BLaER1 treated with 17β-estradiol and CSF1 and Interleukin-3, amounts not matched to agents 10 nM and 100 nM (cell line): ENCODE measurements around the gene BPTF.

Experiments used
- H3K27ac ChIP-seq, 11 experiments: shearing (Covaris generic); formaldehyde crosslinking; 2 replicates each; pipeline ENCODE4 v1.8.1; 2022
- H3K27me3 ChIP-seq, 11 experiments: shearing (Covaris generic); formaldehyde crosslinking; 2 replicates each; pipeline ENCODE4 v1.8.1; 2022
- H3K36me3 ChIP-seq, 11 experiments: shearing (Covaris generic); formaldehyde crosslinking; 2 replicates each; pipeline ENCODE4 v1.8.1; 2022
- H3K4me1 ChIP-seq, 10 experiments: shearing (Covaris generic); formaldehyde crosslinking; 2 replicates each; pipeline ENCODE4 v1.8.1; 2022
- H3K4me2 ChIP-seq, 11 experiments: shearing (Covaris generic); formaldehyde crosslinking; 2 replicates each; pipeline ENCODE4 v1.8.1; 2022
- H3K4me3 ChIP-seq, 10 experiments: shearing (Covaris generic); formaldehyde crosslinking; 2 replicates each; pipeline ENCODE4 v1.8.1; 2022
- H3K9ac ChIP-seq, 11 experiments: shearing (Covaris generic); formaldehyde crosslinking; 2 replicates each; pipeline ENCODE4 v1.8.1; 2022
- H3K9me3 ChIP-seq, 11 experiments: shearing (Covaris generic); formaldehyde crosslinking; replicated peaks in 1 of 11; 2 replicates each; pipeline ENCODE4 v1.8.1; 2022
- H4K20me1 ChIP-seq, 11 experiments: shearing (Covaris generic); formaldehyde crosslinking; 2 replicates each; pipeline ENCODE4 v1.8.1; 2022
- Cebpa-rat ChIP-seq, 11 experiments: shearing (Covaris generic); IDR thresholded peaks; 2 replicates each; pipeline ENCODE4 v1.8.1; 2022

Gene BPTF

GRCh38 chr17:67982034-67982640 lies 156.8 kb downstream of the BPTF start:
- no peaks in the 10 kb centered on the region for H3K27me3 ChIP-seq
- H3K4me1 ChIP-seq, result peaks cover 0 to 4% (median 0%) of the 10 kb centered on the region in 10 experiments; a peak in 1 of 20 replicates
- no peak for TF ChIP-seq Cebpa-rat (IDR thresholded peaks at IDR 0.05)
- no peaks in the 10 kb centered on the region for H3K9me3 ChIP-seq
- H3K9ac ChIP-seq, result no peak overlapping the region
- no peak overlapping the region for H3K4me2 ChIP-seq
- no peak overlapping the region for H3K27ac ChIP-seq
- H4K20me1 ChIP-seq, result 0 out of 22 replicates have a peak, but pooled peaks cover 0 to 4% (median 0%) of the 10 kb centered on the region in 11 experiments
- no peak overlapping the region for H3K4me3 ChIP-seq
- peaks cover 40 to 59% (median 51%) of the 10 kb centered on the region in 11 experiments for H3K36me3 ChIP-seq

GRCh38 chr17:67982686-67983382 lies 157.5 kb downstream of the BPTF start:
- Histone ChIP-seq H3K27me3 (no peaks in the 10 kb centered on the region), H3K27ac (no peak overlapping the region), H3K36me3 (peaks cover 37 to 52% (median 46%) of the 10 kb centered on the region in 11 experiments), H3K4me2 (no peak overlapping the region), H4K20me1 (0 out of 22 replicates have a peak, but pooled peaks cover 0 to 4% (median 0%) of the 10 kb centered on the region in 11 experiments), H3K9me3 (no peaks in the 10 kb centered on the region), H3K4me3 (no peak overlapping the region), H3K4me1 (peaks cover 0 to 4% (median 0%) of the 10 kb centered on the region in 10 experiments; a peak in 1 of 20 replicates), H3K9ac (no peak overlapping the region)
- TF ChIP-seq Cebpa-rat (IDR thresholded peaks at IDR 0.05), result no peak

GRCh38 chr17:67983383-67983688 lies 158.0 kb downstream of the BPTF start:
- no peak for TF ChIP-seq Cebpa-rat (IDR thresholded peaks at IDR 0.05)
- H4K20me1 ChIP-seq, result 0 out of 22 replicates have a peak, but pooled peaks cover 0 to 4% (median 0%) of the 10 kb centered on the region in 11 experiments
- no peak overlapping the region for H3K4me2 ChIP-seq
- H3K27me3 ChIP-seq, result no peaks in the 10 kb centered on the region
- peaks cover 0 to 4% (median 0%) of the 10 kb centered on the region in 10 experiments; a peak in 1 of 20 replicates for H3K4me1 ChIP-seq
- no peaks in the 10 kb centered on the region for H3K9me3 ChIP-seq
- H3K27ac ChIP-seq, result no peak overlapping the region
- H3K4me3 ChIP-seq, result no peak overlapping the region
- no peak overlapping the region for H3K9ac ChIP-seq
- H3K36me3 ChIP-seq, result peaks cover 34 to 47% (median 42%) of the 10 kb centered on the region in 11 experiments

GRCh38 chr17:67990909-67991308 lies 165.6 kb downstream of the BPTF start:
- H3K9me3 ChIP-seq, result no peaks in the 10 kb centered on the region
- H3K9ac ChIP-seq, result no peak overlapping the region
- TF ChIP-seq Cebpa-rat (IDR thresholded peaks at IDR 0.05), result no peak
- peaks cover 16 to 43% (median 36%) of the 10 kb centered on the region in 11 experiments for H3K27me3 ChIP-seq
- H3K4me1 ChIP-seq, result peaks cover 18 to 30% (median 25%) of the 10 kb centered on the region in 10 experiments
- H3K4me2 ChIP-seq, result no peak overlapping the region
- no peak overlapping the region for H3K4me3 ChIP-seq
- no peaks in the 10 kb centered on the region for H3K36me3 ChIP-seq
- H4K20me1 ChIP-seq, result peaks cover 0 to 19% (median 0%) of the 10 kb centered on the region in 11 experiments; a peak in 7 of 22 replicates
- H3K27ac ChIP-seq, result no peak overlapping the region

- Histone ChIP-seq H3K4me3 (peak overlapping the region; percentile 66 to 85 (median 79)), H3K27ac (peak overlapping the region; percentile 72 to 93 (median 81); a peak in 19 of 22 replicates), H3K36me3 (no peaks in the 10 kb centered on the region), H3K27me3 (peaks cover 34 to 60% (median 54%) of the 10 kb centered on the region in 11 experiments), H3K4me2 (peak overlapping the region; percentile 66 to 88 (median 84)), H3K9me3 (no peaks in the 10 kb centered on the region), H3K9ac (peak overlapping the region; percentile 77 to 94 (median 87)), H3K4me1 (peaks cover 19 to 30% (median 26%) of the 10 kb centered on the region in 10 experiments), H4K20me1 (peaks cover 0 to 19% (median 0%) of the 10 kb centered on the region in 11 experiments; a peak in 7 of 22 replicates)
- TF ChIP-seq Cebpa-rat (IDR thresholded peaks at IDR 0.05), result no peak
Measured at GRCh38 chr17:67992548-67993152, 167.3 kb downstream of the BPTF start.

- peak overlapping the region; percentile 72 to 93 (median 81) for H3K27ac ChIP-seq
- TF ChIP-seq Cebpa-rat (IDR thresholded peaks at IDR 0.05), result no peak
- peak overlapping the region; percentile 77 to 94 (median 87) for H3K9ac ChIP-seq
- peaks cover 19 to 30% (median 26%) of the 10 kb centered on the region in 10 experiments for H3K4me1 ChIP-seq
- H3K36me3 ChIP-seq, result no peaks in the 10 kb centered on the region
- H3K27me3 ChIP-seq, result peaks cover 41 to 67% (median 61%) of the 10 kb centered on the region in 11 experiments
- peaks cover 0 to 19% (median 0%) of the 10 kb centered on the region in 11 experiments; a peak in 7 of 22 replicates for H4K20me1 ChIP-seq
- peak overlapping the region; percentile 66 to 85 (median 79) for H3K4me3 ChIP-seq
- H3K9me3 ChIP-seq, result no peaks in the 10 kb centered on the region
- peak overlapping the region; percentile 66 to 94 (median 84) for H3K4me2 ChIP-seq
Measured at GRCh38 chr17:67993153-67993997, 168.1 kb downstream of the BPTF start.

- Histone ChIP-seq H3K27me3 (peaks cover 44 to 73% (median 65%) of the 10 kb centered on the region in 11 experiments), H3K4me2 (peak overlapping the region; percentile 66 to 94 (median 78)), H3K9me3 (no peaks in the 10 kb centered on the region), H3K4me3 (peak overlapping the region; percentile 66 to 85 (median 79)), H3K27ac (peak overlapping the region; percentile 72 to 93 (median 81)), H3K9ac (peak overlapping the region; percentile 77 to 94 (median 87)), H3K4me1 (peaks cover 19 to 30% (median 26%) of the 10 kb centered on the region in 10 experiments), H3K36me3 (no peaks in the 10 kb centered on the region), H4K20me1 (peaks cover 0 to 19% (median 0%) of the 10 kb centered on the region in 11 experiments; a peak in 7 of 22 replicates)
- TF ChIP-seq Cebpa-rat (IDR thresholded peaks at IDR 0.05), result no peak
Measured at GRCh38 chr17:67993998-67994361, 168.7 kb downstream of the BPTF start.

GRCh38 chr17:67994817-67995569 lies 169.7 kb downstream of the BPTF start:
- Histone ChIP-seq H3K4me2 (peak overlapping the region; percentile 77 to 98 (median 87)), H3K4me1 (peaks cover 19 to 30% (median 26%) of the 10 kb centered on the region in 10 experiments), H4K20me1 (peaks cover 0 to 19% (median 0%) of the 10 kb centered on the region in 11 experiments; a peak in 7 of 22 replicates), H3K27me3 (peaks cover 44 to 73% (median 66%) of the 10 kb centered on the region in 11 experiments), H3K4me3 (peak overlapping the region; percentile 46 to 67 (median 52)), H3K36me3 (no peaks in the 10 kb centered on the region), H3K9me3 (no peaks in the 10 kb centered on the region), H3K27ac (no peak overlapping the region), H3K9ac (peak overlapping the region in 8 of 11 experiments; percentile 4 to 66 (median 50); a peak in 7 of 22 replicates)
- no peak for TF ChIP-seq Cebpa-rat (IDR thresholded peaks at IDR 0.05)
